PC-3 (cell line): ENCODE results near the gene C4orf50. TPM values are rescaled to one million over a fixed set of nuclear protein-coding genes. Genes with fewer than 3 reads are reported as not detected.

Experiments used
- ATAC-seq: fragments of 200-7000 bp; cut with Tn5 transposase; 2 replicates; pipeline ENCODE4 v1.9.1; 2020; ENCODE audit warnings: mild to moderate bottlenecking, moderate library complexity
- BruUV-seq: library from RNA; stranded (reverse); fragments of 400-500 nt; replicated peaks from 2 replicates; lab custom pipeline; 2021; lab: Mats Ljungman, UMichigan
- CTCF ChIA-PET: fragments of 300-600 bp; sonication (Branson Sonifier 250); formaldehyde crosslinking; loops from one replicate; lab custom pipeline; 2022; ENCODE audit warnings: antibody characterized with exemption; lab: Charles Lee
- POLR2A ChIA-PET: fragments of 300-600 bp; sonication (Branson Sonifier 250); formaldehyde crosslinking; loops from one replicate; lab custom pipeline; 2022; ENCODE audit warnings: antibody characterized with exemption; ENCODE audit not compliant: unreplicated experiment; lab: Charles Lee
- DNase-seq: peaks from one replicate; pipeline ENCODE4 v3.0.0-alpha.2; 2015
- H2AFZ ChIP-seq: fragments of 300-600 bp; sonication (generic); 2 replicates; pipeline ENCODE4 v1.6.0; 2016; ENCODE audit warnings: antibody characterized with exemption, low read length
- H3F3A ChIP-seq: fragments of 300-600 bp; sonication (generic); one replicate; pipeline ENCODE4 v1.6.0; 2017; ENCODE audit warnings: antibody characterized with exemption, low read length, control low read depth, mild to moderate bottlenecking; ENCODE audit not compliant: unreplicated experiment
- H3K27ac ChIP-seq: fragments of 300-600 bp; sonication (generic); 2 replicates; pipeline ENCODE4 v1.5.1; 2016; ENCODE audit warnings: mild to moderate bottlenecking, low read length
- H3K27me3 ChIP-seq: fragments of 300-600 bp; sonication (generic); 2 replicates; pipeline ENCODE4 v1.6.1; 2016; ENCODE audit warnings: low read length, mixed read lengths
- H3K36me3 ChIP-seq: fragments of 300-600 bp; sonication (generic); 2 replicates; pipeline ENCODE4 v1.6.1; 2016; ENCODE audit warnings: low read depth, mixed run types, low read length, mixed read lengths
- H3K4me1 ChIP-seq: fragments of 300-600 bp; sonication (generic); 2 replicates; pipeline ENCODE4 v1.5.1; 2016; ENCODE audit warnings: low read length; ENCODE audit not compliant: insufficient read depth
- H3K4me2 ChIP-seq: fragments of 300-600 bp; sonication (generic); 2 replicates; pipeline ENCODE4 v1.6.0; 2016; ENCODE audit warnings: low read length
- H3K4me3 ChIP-seq: fragments of 300-600 bp; sonication (generic); 2 replicates; pipeline ENCODE4 v1.5.1; 2016; ENCODE audit warnings: mild to moderate bottlenecking, low read length, mixed read lengths
- H3K79me2 ChIP-seq: fragments of 300-600 bp; sonication (generic); 2 replicates; pipeline ENCODE4 v1.6.1; 2017; ENCODE audit warnings: low read length, mixed read lengths
- H3K9ac ChIP-seq: fragments of 300-600 bp; sonication (generic); 2 replicates; pipeline ENCODE4 v1.6.0; 2016; ENCODE audit warnings: mild to moderate bottlenecking, low read length
- H3K9me2 ChIP-seq: fragments of 300-600 bp; sonication (generic); replicated peaks from 2 replicates; pipeline ENCODE4 v1.6.1; 2016; ENCODE audit warnings: mixed run types, low read length, mixed read lengths
- H3K9me3 ChIP-seq: fragments of 300-600 bp; sonication (generic); 2 replicates; pipeline ENCODE4 v1.6.1; 2016; ENCODE audit warnings: low read length, mixed read lengths
- H4K20me1 ChIP-seq: fragments of 300-600 bp; sonication (generic); 2 replicates; pipeline ENCODE4 v1.6.1; 2016; ENCODE audit warnings: low read length, mixed read lengths
- EZH2 ChIP-seq: fragments of 300-600 bp; sonication (generic); IDR thresholded peaks from one replicate; pipeline ENCODE4 v1.6.1; 2017; ENCODE audit warnings: antibody characterized with exemption, mild to moderate bottlenecking, low read length; ENCODE audit not compliant: unreplicated experiment
- EZH2phosphoT487 ChIP-seq: fragments of 300-600 bp; sonication (generic); IDR thresholded peaks from 2 replicates; pipeline ENCODE4 v1.6.1; 2018; ENCODE audit warnings: mild to moderate bottlenecking, antibody characterized with exemption, low read length, borderline replicate concordance
- intact Hi-C: fragments of 100-400 bp; cut with micrococcal nuclease; formaldehyde crosslinking; loops from 2 replicates; pipeline ENCODE4 v1.9.0; 2023
- total RNA-seq: library from RNA; depleted of rRNA; stranded (reverse); fragments of >200 nt; gene quantifications from 2 replicates; pipeline ENCODE4 v1.2.3, GENCODE V29; 2014
- TF ChIP-seq, protein P1 (sequence below): fragments of 300-600 bp; sonication (generic); conservative IDR thresholded peaks from 2 replicates; pipeline ENCODE4 v1.5.1; 2017; ENCODE audit warnings: antibody characterized with exemption, low read depth, mild to moderate bottlenecking, low read length

C4orf50 gene
- total RNA-seq, 1 experiment from 2014 or later, result not detected

DNA sequence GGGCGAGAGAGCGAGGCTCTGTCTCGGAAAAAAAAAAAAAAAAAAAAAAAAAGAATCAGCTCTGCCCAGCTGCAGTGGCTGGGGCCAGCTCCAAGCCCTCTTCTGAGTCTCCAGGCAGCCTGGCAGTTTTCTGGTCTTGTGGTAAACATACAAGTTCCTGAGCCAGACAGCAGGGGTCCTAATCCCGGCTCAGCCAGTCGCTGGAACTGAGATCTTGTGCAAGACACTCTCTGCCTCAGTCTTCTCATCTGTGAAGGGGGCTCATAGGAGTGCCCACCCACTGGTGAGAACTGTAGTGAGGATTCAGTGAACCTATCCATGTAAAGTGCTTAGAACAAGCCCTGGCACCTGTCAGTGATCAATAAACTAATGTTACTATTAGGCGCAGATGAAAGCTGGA lies 41.8 kb downstream of the C4orf50 start:
- Histone ChIP-seq H3F3A (no peaks in the 10 kb centered on the region), H4K20me1 (no peaks in the 10 kb centered on the region), H3K9me3 (no peaks in the 10 kb centered on the region), H3K4me3 (no peak overlapping the region), H3K4me2 (no peak overlapping the region), H3K4me1 (no peaks in the 10 kb centered on the region), H3K27me3 (peaks cover 17% of the 10 kb centered on the region), H3K79me2 (no peaks in the 10 kb centered on the region), H2AFZ (no peak overlapping the region), H3K27ac (no peak overlapping the region), H3K9me2 (no peaks in the 10 kb centered on the region), H3K9ac (no peak overlapping the region), H3K36me3 (no peaks in the 10 kb centered on the region)
- intact Hi-C loops, result no loop called here
- TF ChIP-seq, protein P1, sequence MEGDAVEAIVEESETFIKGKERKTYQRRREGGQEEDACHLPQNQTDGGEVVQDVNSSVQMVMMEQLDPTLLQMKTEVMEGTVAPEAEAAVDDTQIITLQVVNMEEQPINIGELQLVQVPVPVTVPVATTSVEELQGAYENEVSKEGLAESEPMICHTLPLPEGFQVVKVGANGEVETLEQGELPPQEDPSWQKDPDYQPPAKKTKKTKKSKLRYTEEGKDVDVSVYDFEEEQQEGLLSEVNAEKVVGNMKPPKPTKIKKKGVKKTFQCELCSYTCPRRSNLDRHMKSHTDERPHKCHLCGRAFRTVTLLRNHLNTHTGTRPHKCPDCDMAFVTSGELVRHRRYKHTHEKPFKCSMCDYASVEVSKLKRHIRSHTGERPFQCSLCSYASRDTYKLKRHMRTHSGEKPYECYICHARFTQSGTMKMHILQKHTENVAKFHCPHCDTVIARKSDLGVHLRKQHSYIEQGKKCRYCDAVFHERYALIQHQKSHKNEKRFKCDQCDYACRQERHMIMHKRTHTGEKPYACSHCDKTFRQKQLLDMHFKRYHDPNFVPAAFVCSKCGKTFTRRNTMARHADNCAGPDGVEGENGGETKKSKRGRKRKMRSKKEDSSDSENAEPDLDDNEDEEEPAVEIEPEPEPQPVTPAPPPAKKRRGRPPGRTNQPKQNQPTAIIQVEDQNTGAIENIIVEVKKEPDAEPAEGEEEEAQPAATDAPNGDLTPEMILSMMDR, result no peak
- TF ChIP-seq EZH2, result no peak
- no peak for TF ChIP-seq EZH2phosphoT487
- DNase-seq (no peak), ATAC-seq (no peak)
- POLR2A ChIA-PET, result no interaction called here
- CTCF ChIA-PET, result no interaction called here
- no TSS peak for BruUV-seq

DNA sequence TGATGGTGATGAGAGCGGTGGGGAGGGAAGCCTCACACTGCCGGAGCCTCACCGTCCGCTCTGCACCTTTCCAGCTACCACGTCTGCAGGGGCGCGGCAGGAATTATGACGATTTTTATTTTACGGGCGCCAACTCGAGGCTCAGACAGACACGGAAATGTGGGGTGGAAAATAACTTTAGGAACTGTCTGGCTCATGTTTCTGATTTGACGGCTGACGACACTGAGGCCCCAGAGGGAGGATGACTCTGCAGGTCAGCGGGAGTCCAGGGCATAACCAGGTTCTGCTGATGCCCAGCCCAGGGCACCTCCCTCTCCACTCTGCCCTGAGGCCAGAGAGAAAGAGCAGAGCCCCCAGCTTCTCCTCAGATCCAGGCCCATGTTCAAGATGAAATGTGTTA lies 43.9 kb downstream of the C4orf50 start:
- no peaks in the 10 kb centered on the region for H3F3A ChIP-seq
- H3K79me2 ChIP-seq, result no peaks in the 10 kb centered on the region
- no peak overlapping the region for H3K4me3 ChIP-seq
- POLR2A ChIA-PET, result no interaction called here
- no peaks in the 10 kb centered on the region for H4K20me1 ChIP-seq
- no peak overlapping the region for H3K4me2 ChIP-seq
- H3K27me3 ChIP-seq, result peaks cover 16% of the 10 kb centered on the region
- CTCF ChIA-PET, result interaction anchor here (0.6 kb wide), 1 partner anchor 8 kb away, joined by 3 read pairs; no protein-coding TSS in a partner anchor
- DNase-seq (no peak), ATAC-seq (no peak)
- no peaks in the 10 kb centered on the region for H3K4me1 ChIP-seq
- no TSS peak for BruUV-seq
- H3K27ac ChIP-seq, result no peak overlapping the region
- no peaks in the 10 kb centered on the region for H3K36me3 ChIP-seq
- no peak for TF ChIP-seq EZH2phosphoT487
- TF ChIP-seq, protein P1, result no peak
- TF ChIP-seq EZH2, result no peak
- H3K9me3 ChIP-seq, result no peaks in the 10 kb centered on the region
- H3K9ac ChIP-seq, result no peak overlapping the region
- intact Hi-C loops, result no loop called here
- H2AFZ ChIP-seq, result no peak overlapping the region
- H3K9me2 ChIP-seq, result no peaks in the 10 kb centered on the region

DNA sequence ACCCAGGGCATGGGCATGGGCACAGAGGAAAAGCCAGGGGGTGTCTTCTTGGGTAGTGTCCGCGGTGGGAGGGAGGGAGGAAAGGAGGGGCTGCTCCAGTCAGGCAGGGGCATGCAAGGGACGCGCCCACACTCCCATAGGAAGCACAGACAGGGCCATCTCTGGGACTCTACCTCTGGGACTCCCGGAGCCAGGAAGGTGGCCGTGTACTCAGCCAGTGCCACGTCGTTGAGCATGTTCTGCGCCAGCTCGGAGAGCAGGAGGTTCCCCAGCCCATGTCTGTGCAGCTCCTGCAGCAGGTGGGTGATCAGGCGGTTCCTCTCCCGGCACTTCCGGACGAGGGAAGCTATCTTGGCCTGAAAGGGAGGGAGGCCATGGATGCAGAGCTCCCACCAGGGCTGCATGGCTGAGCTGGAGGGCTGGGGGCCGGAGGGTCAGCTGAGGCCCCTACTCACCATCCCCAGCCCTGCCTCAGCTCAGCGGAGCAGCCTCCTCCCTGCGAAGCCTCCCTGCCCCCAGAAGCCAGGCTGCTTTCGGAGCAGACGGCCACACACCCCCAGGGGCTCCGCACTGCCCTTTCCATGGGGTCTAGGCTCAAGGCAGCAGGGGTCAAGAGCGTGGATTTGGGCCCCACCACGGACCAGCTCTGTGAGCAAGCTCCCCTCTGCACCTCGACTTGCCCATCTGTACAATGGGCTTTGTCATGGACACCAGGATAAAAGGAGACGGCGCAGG lies 44.6 kb downstream of the C4orf50 start:
- intact Hi-C loops, result no loop called here
- Histone ChIP-seq H3F3A (no peaks in the 10 kb centered on the region), H3K4me2 (no peak overlapping the region), H4K20me1 (no peaks in the 10 kb centered on the region), H3K79me2 (no peaks in the 10 kb centered on the region), H2AFZ (no peak overlapping the region), H3K9me2 (no peaks in the 10 kb centered on the region), H3K27ac (no peak overlapping the region), H3K9ac (no peak overlapping the region), H3K9me3 (no peaks in the 10 kb centered on the region), H3K27me3 (peaks cover 15% of the 10 kb centered on the region), H3K4me1 (no peaks in the 10 kb centered on the region), H3K4me3 (no peak overlapping the region), H3K36me3 (no peaks in the 10 kb centered on the region)
- ChIA-PET CTCF (interaction anchor here (0.6 kb wide), 1 partner anchor 9 kb away, joined by 3 read pairs; no protein-coding TSS in a partner anchor), POLR2A (no interaction called here)
- TF ChIP-seq, protein P1, result no peak
- no peak for TF ChIP-seq EZH2
- no peak for TF ChIP-seq EZH2phosphoT487
- ATAC-seq (no peak), DNase-seq (no peak)
- no TSS peak for BruUV-seq
